ENCODE results near the gene HELZ2. TPM values are rescaled to one million over a fixed set of nuclear protein-coding genes. Genes with fewer than 3 reads are reported as not detected.

Gene HELZ2
- total RNA-seq, 4 donors from 2014 or later: 16.3 to 33.7 (median 24.7) TPM

- Histone ChIP-seq H3K4me3 (peak overlapping the region in 1 of 4 donors; percentile 13), H3K27ac (peak overlapping the region in 1 of 4 donors; percentile 31), H3K27me3 (peaks cover 0 to 4% of the 10 kb centered on the region in 2 donors), H3K36me3 (peaks cover 0 to 9% (median 0%) of the 10 kb centered on the region in 3 donors), H3K9me3 (no peaks in the 10 kb centered on the region), H3K4me1 (peaks cover 0 to 3% (median 0%) of the 10 kb centered on the region in 4 donors)
- TF ChIP-seq POLR2A (IDR thresholded peaks at IDR 0.05) (no peak), EP300 (IDR thresholded peaks at IDR 0.05) (no peak), CTCF (IDR thresholded peaks at IDR 0.05) (no peak)
- no peak for DNase-seq (ENCODE audit: low spot score in 2 of 2)
- WGBS, 2 donors: 71 to 75% methylated on average over 23 of the region's 23 CpGs
Observed at GRCh38 chr20:63582382-63583063, 8.5 kb upstream of the HELZ2 start.

- peak in 1 of 2 donors; percentile 36 for DNase-seq (ENCODE audit: low spot score in 2 of 2)
- TF ChIP-seq POLR2A (IDR thresholded peaks at IDR 0.05) (no peak), EP300 (IDR thresholded peaks at IDR 0.05) (no peak), CTCF (IDR thresholded peaks at IDR 0.05) (peak in 1 of 5 experiments; percentile 26)
- WGBS, 2 donors: 50 to 55% methylated on average over 10 of the region's 12 CpGs
Observed at GRCh38 chr20:63580796-63581461, 6.9 kb upstream of the HELZ2 start.

GRCh38 chr20:63579017-63579694 is 5.1 kb upstream of the HELZ2 start:
- 68 to 73% methylated on average over 19 of the region's 19 CpGs for WGBS, 2 donors
- Histone ChIP-seq H3K9me3 (no peaks in the 10 kb centered on the region), H3K4me1 (peaks cover 0 to 13% (median 3%) of the 10 kb centered on the region in 4 donors), H3K27ac (no peak overlapping the region), H3K27me3 (peaks cover 0 to 4% of the 10 kb centered on the region in 2 donors), H3K4me3 (no peak overlapping the region), H3K36me3 (no peaks in the 10 kb centered on the region)
- TF ChIP-seq POLR2A (IDR thresholded peaks at IDR 0.05) (no peak), EP300 (IDR thresholded peaks at IDR 0.05) (no peak), CTCF (IDR thresholded peaks at IDR 0.05) (no peak)
- no peak for DNase-seq (ENCODE audit: low spot score in 2 of 2)

More at GRCh38 chr20:63580796-63581461, 6.9 kb upstream of the HELZ2 start:
- Histone ChIP-seq H3K27me3 (peaks cover 0 to 4% of the 10 kb centered on the region in 2 donors), H3K4me3 (no peak overlapping the region), H3K4me1 (peaks cover 0 to 3% (median 0%) of the 10 kb centered on the region in 4 donors), H3K36me3 (no peaks in the 10 kb centered on the region), H3K9me3 (no peaks in the 10 kb centered on the region), H3K27ac (no peak overlapping the region)

GRCh38 chr20:63578224-63579016 is 4.4 kb upstream of the HELZ2 start:
- Histone ChIP-seq H3K27me3 (peaks cover 0 to 4% of the 10 kb centered on the region in 2 donors), H3K9me3 (no peaks in the 10 kb centered on the region), H3K4me1 (peaks cover 0 to 16% (median 4%) of the 10 kb centered on the region in 4 donors), H3K4me3 (no peak overlapping the region), H3K27ac (no peak overlapping the region), H3K36me3 (no peaks in the 10 kb centered on the region)
- WGBS, 2 donors: 69% methylated on average over 26 of the region's 26 CpGs
- no peak for DNase-seq (ENCODE audit: low spot score in 2 of 2)
- TF ChIP-seq CTCF (IDR thresholded peaks at IDR 0.05) (peak in 1 of 5 experiments; percentile 7), POLR2A (IDR thresholded peaks at IDR 0.05) (no peak), EP300 (IDR thresholded peaks at IDR 0.05) (no peak)
